Measurements from ENCODE around the gene PRKAR1B.

Gene PRKAR1B

DNA sequence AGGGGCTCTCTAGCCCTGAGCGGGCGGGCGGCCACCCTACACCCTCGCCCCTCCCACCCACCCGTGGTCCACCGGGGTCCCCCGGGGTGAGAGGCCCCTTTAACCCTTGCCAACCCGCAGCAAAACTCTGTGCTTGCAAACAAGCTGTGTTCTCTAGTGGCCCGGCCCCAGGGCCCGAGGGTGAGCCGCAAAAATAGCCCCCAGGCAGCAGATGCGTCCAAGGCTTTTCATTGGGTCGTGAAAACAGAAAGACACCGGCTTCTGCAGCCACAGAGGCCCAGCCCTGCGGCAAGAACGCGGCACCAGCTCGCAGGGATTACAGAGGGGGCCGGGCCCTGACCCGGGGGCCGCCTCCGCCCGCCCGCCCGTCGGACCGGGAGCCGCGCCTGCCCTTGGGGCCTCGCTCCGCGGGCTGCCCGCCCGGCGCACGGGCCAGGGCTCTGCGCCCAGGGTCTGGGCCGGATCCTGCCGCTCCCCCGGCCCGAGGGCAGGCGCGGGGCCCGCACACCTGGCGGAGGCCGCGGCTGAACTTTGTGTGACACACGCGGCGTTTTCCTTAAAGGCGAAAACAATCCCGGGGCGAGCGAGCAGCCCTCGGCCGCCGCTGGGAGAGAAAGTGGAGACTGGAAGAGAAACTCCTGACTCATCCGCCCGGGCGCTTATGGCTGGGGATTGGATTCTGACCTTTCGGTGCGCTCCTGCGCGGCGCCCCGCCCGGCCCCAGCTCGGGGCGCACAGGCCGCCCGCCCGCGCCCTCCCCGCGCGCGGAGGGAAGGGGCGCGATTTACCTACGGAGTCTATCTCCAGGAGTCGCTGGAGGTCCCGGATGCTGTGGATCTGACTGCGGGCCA, 210.2 kb downstream of the PRKAR1B start:
- no peak for DNase-seq

DNA sequence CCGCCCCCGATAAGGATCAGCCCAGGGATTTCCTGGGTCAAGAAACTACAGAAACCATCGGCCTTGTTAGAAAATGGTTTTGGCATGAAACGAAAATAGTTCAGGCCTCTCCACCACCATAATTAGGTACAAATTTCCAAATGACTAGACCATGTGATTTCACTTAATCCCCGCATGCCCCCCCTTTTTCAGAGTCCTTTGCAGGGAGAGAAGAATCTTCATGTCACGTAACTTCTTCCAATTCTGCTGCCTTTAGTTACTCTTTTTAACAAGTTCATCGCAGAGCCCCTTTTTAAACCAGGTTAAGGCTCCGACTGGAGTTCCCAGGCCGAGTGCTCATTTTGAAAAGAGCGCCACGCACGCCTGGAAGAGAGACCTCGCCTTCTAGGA, 210.9 kb downstream of the PRKAR1B start:
- no peak for DNase-seq

DNA sequence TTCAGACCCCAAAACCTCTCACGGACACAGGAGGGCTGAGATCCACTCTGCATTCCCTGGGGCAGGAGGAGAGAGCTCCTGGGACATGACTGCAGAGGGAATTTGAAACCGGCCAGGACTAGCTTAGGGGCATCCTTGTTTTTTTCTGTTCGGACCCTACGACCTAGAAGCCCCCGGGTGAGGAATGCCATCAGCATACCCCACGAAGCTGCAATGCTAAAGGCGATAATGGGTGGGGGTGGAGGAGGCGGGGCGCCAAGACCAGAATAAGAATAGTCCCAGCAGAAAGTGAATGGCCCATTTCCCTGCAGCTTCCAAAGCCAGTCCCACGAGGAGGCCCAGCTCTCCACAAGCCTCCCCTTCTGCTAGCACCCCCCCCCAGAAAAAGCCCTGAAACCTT, 211.5 kb downstream of the PRKAR1B start:
- no peak for DNase-seq

DNA sequence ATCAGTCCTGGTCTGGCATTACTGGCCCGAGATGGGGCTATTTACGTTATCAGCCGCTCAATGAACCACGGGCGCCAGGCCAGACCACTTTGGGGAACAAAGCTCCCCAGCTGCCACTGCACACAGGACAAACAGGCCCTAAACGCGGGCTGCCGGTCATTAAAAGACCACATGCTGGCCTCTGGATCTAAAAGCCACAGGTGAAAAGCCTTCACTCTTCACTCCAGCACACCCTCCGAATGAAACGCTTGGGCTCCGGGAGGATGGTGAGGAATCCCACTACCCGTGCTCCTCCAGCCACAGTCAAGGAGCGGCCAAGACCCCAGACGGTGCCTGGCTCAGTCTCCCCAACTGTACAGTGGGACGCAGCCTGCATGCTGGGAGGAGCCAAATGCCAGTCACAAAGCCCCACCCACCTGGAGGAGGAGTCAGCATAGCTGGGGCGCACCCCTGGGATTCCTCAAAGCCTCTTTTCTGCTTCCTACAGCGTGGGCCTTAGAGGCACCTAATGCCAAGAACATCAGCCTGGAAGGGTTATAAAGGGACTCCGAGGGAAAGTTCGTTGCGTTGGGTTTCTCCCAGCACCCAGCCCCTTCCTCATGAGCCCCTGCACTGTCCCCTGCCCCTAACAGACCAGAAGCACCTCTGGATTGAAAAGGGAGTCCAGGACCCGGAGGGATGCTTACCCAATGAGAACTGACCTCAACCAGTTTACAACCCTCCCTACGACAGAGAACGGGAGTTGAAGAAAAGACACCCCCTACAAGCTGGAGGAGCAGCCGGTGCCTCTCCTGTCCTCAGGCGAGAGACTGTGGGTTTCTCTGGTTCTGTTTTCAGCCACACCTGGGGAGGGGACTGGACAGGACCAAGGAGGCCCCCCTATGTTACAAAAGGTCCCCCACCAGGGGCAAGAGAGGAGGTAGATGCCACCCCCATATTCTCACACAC, 212.2 kb downstream of the PRKAR1B start:
- no peak for DNase-seq

DNA sequence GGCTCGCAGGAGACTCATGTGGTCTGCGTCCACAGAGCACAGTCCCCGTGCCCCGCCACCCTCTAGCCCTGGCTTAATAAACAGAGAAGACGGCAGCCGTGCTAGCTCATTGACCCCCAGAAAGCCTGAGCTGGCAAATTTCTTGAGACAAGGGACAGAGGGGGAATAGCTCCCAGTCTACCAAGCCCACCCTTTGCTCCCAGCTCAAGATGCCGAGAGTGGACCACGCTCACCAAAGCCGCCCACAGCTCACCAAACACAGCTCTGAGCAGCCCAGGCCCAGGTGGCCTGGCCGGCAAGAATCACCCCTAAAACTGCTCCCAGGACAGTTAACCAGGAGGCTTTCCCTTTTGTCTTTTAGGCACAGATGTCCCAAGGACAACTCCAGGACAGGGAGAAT, 212.8 kb downstream of the PRKAR1B start:
- DNase-seq: no peak

DNA sequence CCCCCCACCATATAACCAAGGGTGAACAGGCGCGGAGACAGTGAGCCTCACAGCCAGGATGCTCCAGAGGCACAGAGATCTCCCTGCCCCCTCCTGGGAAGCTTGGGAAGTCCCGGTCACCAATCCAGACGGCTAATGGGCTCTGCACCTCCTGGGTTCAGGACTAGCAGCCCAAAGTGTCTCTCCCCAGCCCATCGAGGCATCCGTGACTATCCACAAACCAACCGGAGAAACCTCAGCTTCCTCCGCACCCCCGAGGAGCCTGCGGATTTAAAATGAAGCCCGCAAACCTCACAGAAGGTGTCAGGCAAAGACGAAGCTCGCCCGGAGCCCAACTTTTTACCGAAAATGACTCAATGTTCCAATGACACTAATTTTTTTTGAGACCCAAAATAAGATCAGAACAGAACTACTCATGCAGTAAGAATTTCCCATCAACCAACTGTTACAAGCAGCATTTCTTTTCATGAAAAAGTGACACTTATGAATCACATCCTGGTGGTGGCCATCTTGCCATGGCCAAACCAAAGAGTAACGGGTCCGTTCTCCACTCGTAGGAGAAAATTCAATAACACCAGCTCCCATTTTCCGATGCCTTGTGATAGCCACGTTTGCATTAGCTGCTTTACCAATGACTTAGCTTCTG, 213.4 kb downstream of the PRKAR1B start:
- DNase-seq: no peak

DNA sequence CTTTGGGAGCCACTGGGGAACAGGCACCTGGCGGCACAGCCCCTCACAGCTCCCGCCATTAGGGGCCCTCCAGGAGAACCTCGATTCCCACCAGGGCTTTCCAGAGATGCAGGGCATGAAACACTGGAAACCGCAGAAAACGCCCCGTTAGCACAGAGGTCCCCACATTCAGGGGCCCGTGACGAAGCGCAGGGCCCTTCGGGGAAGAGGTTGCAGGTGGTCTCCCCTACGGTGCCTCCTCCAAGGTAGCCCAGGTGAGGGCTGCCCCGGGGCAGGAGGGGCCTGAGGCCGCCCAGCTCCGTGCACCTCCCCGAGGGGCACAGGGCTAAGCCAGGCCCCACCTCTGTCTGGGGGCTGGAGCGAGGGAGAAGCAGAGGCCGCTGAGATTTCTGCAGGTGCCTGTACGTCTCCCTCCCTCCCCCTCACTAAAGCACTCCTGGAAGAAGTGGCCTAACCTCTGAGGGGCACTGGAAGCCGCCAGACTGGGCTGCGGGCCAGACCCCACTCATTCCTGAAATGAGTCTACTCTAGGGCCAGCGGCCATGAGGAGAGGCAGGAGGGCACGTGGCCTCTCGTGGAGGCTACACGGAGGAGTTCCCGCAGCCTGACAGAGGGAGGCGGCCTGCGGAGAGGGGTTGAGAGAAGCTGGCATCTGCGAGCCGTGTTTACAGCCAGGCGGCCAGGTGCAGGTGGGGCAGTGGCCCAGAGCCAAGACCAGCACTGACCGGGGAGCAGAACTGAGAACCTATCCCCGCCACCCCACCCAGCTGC, 214.4 kb downstream of the PRKAR1B start:
- no peak for DNase-seq

DNA sequence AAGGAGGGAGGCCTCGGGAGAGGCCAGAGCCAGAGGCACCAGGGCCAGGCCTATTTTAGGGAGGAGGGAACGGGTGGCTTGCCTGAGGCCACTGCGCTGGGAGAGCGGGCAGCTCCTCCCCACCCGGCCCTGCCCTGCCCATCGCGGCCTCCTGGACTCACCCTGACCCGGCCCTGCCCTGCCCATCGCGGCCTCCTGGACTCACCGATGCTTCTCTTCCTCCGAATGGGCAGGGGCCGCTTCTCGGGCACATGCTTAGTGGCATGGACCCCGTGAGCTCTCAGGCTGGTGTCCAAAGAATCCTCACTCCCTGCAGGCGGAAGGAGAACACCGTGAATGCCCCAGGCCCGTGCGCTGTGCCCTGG, 215.0 kb downstream of the PRKAR1B start:
- no peak for DNase-seq

DNA sequence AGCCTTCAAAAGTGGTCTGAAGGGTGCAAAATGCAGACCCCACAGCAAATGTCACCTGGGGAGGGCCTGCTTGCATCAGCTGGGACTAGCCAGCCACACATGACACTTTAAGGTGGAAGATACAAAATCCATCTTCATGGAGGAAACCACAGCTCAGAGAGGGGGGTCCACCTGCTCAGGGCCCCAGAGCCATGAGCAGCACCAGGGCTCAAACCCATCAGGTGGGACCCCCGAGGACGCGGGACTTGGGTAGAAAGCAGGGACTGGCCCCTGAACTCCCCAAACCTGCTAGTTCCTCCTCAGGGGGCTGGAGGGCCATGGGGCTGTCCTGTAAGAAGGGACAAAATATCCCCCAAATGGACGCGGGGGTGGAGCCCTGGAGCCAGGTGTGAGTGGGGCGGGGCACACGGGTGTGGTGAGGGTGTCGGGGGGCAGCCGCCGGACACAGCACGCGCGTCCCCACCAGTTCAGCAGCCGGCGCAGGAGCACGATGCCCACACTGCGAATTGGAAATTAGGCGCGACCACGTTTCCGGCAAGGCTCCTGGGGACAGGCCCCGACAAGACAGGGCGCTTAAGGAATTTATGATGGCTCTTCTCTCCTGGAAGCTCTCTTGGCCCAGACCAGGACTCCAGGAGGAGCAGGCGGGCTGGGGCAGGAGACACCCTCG, 215.5 kb downstream of the PRKAR1B start:
- DNase-seq: no peak

DNA sequence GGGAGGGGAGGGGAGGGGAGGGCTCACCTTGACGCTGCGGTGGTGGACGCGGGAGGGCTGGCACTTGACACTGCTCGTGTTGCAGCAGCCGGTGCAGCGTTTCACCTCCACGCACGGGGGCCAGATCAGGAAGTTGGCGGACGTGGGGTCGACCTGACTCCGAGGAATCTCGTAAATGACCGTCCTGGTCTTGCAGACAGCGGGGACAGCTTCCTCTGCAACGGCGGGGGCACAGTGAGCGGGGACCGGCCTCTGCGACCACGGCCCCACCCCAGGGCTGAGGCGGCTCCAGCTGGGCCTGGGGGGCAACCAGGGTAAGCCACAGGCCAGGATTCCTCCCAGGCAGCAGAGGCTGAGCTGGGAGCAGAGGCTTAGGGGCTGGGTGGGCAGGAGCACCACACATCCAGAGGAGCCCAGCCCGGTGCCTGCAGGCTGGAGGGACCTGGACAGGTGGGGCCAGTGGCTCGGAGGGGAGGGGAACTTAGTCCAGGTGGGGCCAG, 216.2 kb downstream of the PRKAR1B start:
- no peak for DNase-seq

DNA sequence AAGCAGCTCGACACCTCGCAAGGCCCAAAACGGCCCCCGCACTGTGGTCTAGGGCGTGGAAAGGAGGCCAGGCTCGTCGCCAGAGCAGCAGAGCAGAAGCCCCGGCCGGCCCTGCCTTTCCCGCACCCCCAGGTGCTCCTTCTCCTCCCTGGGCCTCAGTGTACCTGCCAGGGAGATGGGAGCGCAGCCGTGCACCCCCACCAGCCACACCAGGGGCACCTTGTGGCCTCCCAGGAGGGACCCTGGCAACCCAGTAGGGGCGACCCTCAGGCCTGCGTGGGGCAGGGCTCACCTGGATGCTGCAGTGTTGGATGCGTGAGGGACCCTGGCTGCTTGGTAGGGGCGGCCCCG, 217.0 kb downstream of the PRKAR1B start:
- DNase-seq: no peak

DNA sequence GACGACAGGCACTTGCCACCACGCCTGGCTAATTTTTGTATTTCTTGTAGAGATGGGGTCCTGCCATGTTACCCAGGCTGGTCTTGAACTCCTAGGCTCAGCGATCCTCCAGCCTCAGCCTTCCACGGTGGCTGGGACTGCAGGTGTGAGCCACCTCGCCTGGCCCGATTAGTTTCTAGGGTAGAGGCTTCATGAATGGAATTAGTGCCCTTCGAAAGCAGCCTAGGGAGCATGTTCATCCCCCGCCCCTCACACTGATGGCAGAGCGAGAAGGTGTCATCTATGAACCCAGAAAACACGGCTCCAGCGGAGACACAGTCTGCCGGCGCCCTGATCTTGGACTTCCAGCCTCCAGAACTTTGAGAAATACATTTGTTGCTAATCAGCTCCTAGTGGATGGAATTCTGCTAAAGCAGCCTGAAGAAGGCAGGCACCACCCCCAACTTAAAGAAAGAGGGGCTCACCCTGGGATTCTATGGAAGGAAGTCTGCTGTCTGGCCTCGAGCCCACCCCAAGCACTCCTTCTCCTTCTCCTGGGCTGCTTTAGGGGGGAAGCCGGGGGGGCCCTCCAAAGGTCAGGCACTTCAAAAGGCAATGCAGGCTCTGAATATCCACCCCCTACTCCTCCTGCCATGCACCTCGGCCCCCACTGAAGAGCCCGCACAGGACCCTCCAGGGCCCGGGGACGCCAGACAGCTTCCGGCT, 217.5 kb downstream of the PRKAR1B start:
- no peak for DNase-seq

DNA sequence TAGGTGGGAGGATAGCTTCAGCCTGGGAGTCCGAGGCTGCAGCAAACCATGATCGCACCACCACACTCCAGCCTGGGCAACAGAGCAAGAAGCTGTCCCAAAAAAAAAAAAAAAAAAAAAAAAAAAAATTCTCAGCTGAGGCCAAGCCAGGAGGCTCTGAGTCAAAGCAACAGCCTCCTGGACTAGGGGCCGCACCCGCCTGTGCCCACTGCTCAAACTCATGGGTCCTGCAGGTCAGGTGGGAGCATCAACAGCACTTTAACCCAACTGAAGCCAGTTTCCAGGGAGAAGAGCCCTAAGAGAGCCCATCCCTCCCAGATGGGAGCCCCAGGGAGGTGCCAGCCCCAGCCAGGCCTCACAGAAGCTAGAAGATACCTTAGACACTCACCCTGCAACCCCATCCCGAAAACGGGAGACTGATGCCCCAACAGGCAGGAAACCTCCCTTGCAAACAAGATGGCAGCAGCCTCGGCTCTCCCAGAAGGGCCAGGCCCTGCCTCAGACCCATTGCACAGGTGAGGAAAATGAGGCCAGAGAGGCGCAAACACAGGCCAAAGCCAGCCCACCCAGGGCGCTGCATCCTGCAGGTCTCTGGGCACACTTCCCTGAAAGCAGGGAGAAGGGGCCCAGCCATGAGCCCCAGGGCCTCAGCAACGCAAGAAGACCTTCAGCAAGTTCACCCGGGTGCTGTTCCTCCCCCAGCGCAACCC, 218.5 kb downstream of the PRKAR1B start:
- DNase-seq: no peak

DNA sequence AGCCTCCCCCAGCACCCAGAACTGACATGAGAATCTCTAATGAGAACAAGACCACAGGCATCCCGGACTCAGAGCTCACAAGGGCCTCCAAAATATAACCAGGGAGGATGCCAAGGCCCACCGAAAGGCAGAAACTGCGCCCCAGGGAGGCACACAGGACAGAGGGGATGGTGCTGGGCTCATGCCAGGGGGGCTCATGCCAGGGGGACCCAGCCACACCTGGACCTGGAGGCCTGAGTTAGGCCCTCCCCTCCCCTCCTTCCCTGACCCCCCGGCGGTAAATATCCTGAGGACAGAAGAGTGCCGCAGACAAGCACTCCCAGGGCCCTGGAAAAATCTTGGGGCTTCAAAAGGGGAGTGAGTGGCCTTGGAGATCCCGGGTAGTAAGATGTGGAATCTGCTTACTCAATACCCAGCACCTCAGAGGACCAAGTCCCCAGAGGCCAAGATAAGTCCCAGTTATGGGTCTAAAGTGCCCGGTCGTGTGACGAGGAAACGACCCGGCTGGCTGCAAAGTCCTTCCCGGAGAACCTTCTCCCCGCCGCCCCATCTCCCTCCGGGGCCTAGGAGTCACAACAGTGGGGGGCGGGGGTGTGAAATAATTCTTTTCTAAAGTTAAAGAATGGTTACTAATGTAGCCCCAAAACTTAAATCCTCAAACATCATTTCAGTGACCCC, 219.3 kb downstream of the PRKAR1B start:
- no peak for DNase-seq

DNA sequence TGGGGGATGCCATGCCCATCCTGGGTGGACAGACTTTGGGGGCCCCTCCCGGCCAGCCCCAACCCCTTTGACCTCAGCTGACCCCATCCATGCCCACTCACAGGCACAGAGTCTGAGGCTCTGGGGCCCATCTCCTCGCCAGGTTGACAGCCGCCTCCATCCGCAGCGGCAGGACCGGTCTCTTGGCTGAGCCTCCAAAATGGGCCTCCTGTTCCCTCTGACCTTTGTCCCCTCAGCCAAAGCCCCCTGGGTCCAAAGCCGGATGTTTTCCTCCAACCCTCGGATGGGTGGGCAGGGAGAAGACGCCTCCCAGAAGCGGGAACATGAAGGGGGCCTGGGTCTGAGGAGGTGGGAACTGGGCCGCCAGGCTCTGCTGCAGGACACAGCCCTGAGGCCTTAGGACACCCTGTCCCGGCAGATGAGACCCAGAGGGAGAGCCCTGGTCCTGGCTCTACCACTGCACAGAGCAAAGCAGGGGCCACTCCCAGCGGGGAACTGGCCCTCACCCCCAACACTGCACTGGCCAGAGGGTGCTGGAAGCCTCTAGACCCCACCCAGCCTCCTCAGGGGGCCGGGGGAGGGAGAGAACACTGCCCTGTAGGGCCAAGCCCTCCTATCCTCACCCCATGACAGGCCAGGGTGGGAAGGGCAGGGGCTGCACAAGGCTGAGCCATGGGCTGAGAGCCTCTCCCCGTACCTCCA, 220.0 kb downstream of the PRKAR1B start:
- no peak for DNase-seq

DNA sequence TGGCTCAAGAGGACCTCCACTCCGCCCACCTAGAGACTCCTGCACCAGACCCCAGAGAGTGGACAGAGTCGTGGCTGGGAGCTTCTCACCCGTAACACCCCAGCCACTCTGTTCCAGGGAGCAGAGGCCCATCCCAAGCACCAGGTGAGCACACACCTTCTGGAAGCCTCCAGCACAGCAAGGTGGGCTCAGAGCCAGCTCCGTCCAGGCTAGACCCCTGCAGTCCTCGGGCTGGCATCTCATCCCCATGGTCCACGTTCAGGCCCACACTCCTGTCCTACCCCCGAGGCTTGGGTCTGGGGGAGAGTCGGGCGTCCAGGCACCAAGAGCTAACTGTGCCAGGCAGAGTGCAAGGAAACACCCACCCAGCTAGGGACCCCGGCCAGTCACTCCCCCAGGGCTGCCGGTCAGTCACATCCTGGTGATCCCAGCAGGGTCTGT, 220.7 kb downstream of the PRKAR1B start:
- no peak for DNase-seq

DNA sequence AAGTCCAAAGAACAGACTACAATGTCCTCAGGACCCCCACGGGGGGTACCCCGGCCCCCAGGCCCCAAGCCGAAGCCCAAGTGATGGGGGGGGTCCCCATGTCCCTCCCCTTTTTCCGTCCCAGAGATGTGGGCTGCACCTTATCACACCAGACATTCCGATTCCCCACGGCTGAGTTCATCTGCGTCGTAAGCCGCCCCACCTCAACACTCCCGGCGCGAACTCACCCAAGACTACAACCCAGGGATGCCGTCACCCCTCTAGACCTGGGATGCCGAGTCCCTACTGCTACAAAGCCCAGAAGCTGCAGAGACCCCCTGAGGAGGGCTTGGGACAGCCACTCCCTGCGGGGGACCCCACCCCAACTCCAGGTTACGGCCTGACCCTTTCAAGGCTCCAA, 221.9 kb downstream of the PRKAR1B start:
- DNase-seq: no peak

DNA sequence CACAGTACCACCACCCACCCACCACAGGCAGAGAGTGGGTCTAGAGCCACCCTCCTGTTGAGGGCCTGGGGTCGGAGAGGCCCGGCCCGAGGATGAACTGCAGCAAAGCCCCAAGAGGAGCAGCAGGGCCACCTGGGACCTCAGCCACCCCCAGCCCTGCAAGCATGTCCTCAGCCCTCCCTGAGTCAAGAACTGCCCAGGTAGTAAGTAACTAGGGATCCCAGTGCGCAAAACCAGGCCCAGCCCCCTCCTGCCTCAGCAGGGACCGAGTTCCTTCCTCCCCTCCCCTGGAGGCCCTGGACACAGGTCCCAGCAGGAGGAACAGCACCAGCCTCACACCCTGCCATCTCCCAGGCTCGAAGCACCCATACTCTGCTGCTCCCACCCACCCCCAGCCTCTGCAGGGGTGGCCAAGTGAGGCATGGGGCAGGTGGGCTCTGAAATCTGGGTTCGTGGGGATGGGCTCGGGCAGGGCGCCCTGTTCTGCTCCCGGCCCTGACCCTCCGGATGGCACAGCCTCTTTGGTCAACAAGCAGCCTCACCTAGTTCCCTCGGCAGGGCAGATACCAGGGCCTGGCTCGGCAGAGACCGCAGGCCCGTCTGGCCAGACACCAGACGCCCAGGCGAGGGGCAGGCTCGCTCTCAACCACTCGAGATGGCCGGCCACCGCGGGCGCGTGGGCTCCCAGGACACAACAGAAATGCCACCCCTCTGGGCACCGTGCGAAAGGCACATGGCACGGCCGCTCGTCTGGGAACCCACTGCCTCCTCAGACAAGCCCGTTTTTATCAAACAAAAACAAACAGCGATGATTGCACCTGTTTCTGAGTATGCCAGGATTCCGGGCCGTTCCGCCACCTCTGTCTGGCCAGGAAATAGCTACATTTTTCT, 222.6 kb downstream of the PRKAR1B start:
- DNase-seq: no peak
